Measurements from ENCODE around the gene ZNF180.
"Not testable (repeated sequence)": the region's sequence is repeated elsewhere in the genome, so short reads cannot be mapped to it uniquely, and the experiment has no call there.

Gene ZNF180

GRCh38 chr19:44499962-44500949 is at the start of gene ZNF180:
ZNF180 (minus strand) TSS chr19:44500522; CDS start chr19:44497334, 3,188 bp downstream.
- DNase-seq (ENCODE audit: low read depth), result peak; percentile 80

- no peak for DNase-seq (ENCODE audit: low read depth)
Observed at GRCh38 chr19:44549507-44549906, 49.2 kb upstream of the ZNF180 start.

GRCh38 chr19:44548736-44549135 is 48.4 kb upstream of the ZNF180 start:
- DNase-seq (ENCODE audit: low read depth), result no peak

- no peak for DNase-seq (ENCODE audit: low read depth)
Observed at GRCh38 chr19:44544031-44544430, 43.7 kb upstream of the ZNF180 start.

GRCh38 chr19:44542671-44543070 is 42.3 kb upstream of the ZNF180 start:
- no peak for DNase-seq (ENCODE audit: low read depth)

- no peak for DNase-seq (ENCODE audit: low read depth)
Observed at GRCh38 chr19:44540736-44541135, 40.4 kb upstream of the ZNF180 start.

GRCh38 chr19:44539991-44540390 is 39.7 kb upstream of the ZNF180 start:
- DNase-seq (ENCODE audit: low read depth), result no peak

GRCh38 chr19:44539236-44539826 is 39.0 kb upstream of the ZNF180 start:
- DNase-seq (ENCODE audit: low read depth), result no peak

- not testable (repeated sequence) for DNase-seq (ENCODE audit: low read depth)
Observed at GRCh38 chr19:44535361-44535760, 35.0 kb upstream of the ZNF180 start.

- DNase-seq (ENCODE audit: low read depth), result no peak
Observed at GRCh38 chr19:44532819-44533218, 32.5 kb upstream of the ZNF180 start.

- no peak for DNase-seq (ENCODE audit: low read depth)
Observed at GRCh38 chr19:44530777-44531176, 30.5 kb upstream of the ZNF180 start.

GRCh38 chr19:44529536-44529935 is 29.2 kb upstream of the ZNF180 start, which contains the start of gene CEACAM20:
CEACAM20 (minus strand) TSS chr19:44529675; CDS start chr19:44529509, 166 bp downstream.
- no peak for DNase-seq (ENCODE audit: low read depth)

GRCh38 chr19:44527554-44527953 is 27.2 kb upstream of the ZNF180 start:
- DNase-seq (ENCODE audit: low read depth), result no peak

- DNase-seq (ENCODE audit: low read depth), result no peak
Observed at GRCh38 chr19:44525721-44526430, 25.6 kb upstream of the ZNF180 start.

GRCh38 chr19:44521370-44521769 is 21.0 kb upstream of the ZNF180 start:
- DNase-seq (ENCODE audit: low read depth), result no peak

GRCh38 chr19:44517146-44517545 is 16.8 kb upstream of the ZNF180 start:
- DNase-seq (ENCODE audit: low read depth), result no peak

GRCh38 chr19:44515907-44516306 is 15.6 kb upstream of the ZNF180 start:
- DNase-seq (ENCODE audit: low read depth), result no peak

GRCh38 chr19:44515031-44515430 is 14.7 kb upstream of the ZNF180 start:
- no peak for DNase-seq (ENCODE audit: low read depth)

- peak; percentile 26 for DNase-seq (ENCODE audit: low read depth)
Observed at GRCh38 chr19:44512326-44513298, 12.3 kb upstream of the ZNF180 start.

- no peak for DNase-seq (ENCODE audit: low read depth)
Observed at GRCh38 chr19:44509478-44509877, 9.2 kb upstream of the ZNF180 start.

GRCh38 chr19:44499559-44499958 is 763 bp downstream of the ZNF180 start:
- DNase-seq (ENCODE audit: low read depth), result no peak

Data from stromal cell of bone marrow (primary cell).